K562 (cell line): ENCODE measurements around the gene ERC2. TPM values are rescaled to one million over a fixed set of nuclear protein-coding genes. Genes with fewer than 3 reads are reported as not detected.

Experiments used
- CBFB ChIP-seq: sonication (generic); formaldehyde crosslinking; IDR thresholded peaks from 2 replicates; pipeline ENCODE4 v1.4.0; 2020; ENCODE audit warnings: mild to moderate bottlenecking, missing genetic modification reagents
- POLR2AphosphoS5 ChIP-seq: IDR thresholded peaks from 2 replicates; pipeline ENCODE4 v1.6.1; 2011; ENCODE audit warnings: mild to moderate bottlenecking, low read depth, low read length, moderate library complexity; ENCODE audit not compliant: control insufficient read depth, insufficient read depth
- SRSF7 ChIP-seq: fragments of 200-400 bp; formaldehyde crosslinking; optimal IDR thresholded peaks from 2 replicates; pipeline ENCODE3; 2017; ENCODE audit warnings: mild to moderate bottlenecking, low read depth, low read length
- polyA plus RNA-seq, 8 experiments: library from polyadenylated mRNA; depleted of rRNA in 4 of 8; stranded (reverse) in 5 of 8; unstranded in 3 of 8; fragments of >200 nt; fragmentation: Nextera tagmentation in 2 of 8; fragmentation: Illumina TruSeq in 1 of 8; extraction: Ambion mirVana in 2 of 8; extraction: Trizol in 1 of 8; gene quantifications; 2 replicates each; pipeline versions ENCODE4 v1.2.1 to v1.2.3, GENCODE V29; 2011 to 2014; ENCODE audit warnings: inconsistent platforms in 1 of 8, missing spikeins in 1 of 8
- total RNA-seq, 7 experiments: library from RNA; depleted of rRNA in 6 of 7; stranded (reverse); fragments of >200 nt in 6 of 7; fragmentation: Illumina TruSeq in 2 of 7; extraction: Trizol in 2 of 7; gene quantifications; 2 replicates each; pipeline versions ENCODE4 v1.2.1 to v1.2.3, GENCODE V29; 2011 to 2021; ENCODE audit warnings: low replicate concordance in 1 of 7
- TF ChIP-seq, protein P1 (sequence below): sonication (generic); formaldehyde crosslinking; IDR thresholded peaks from 2 replicates; pipeline ENCODE4 v1.8.1; 2022; ENCODE audit warnings: missing genetic modification reagents
- TF ChIP-seq, protein P2 (sequence below): IDR thresholded peaks from 2 replicates; pipeline ENCODE4 v1.6.1; 2012; ENCODE audit warnings: low read depth, low read length, improper control_type of control experiment, borderline replicate concordance
- TF ChIP-seq, protein P3 (sequence below): fragments of 250-450 bp; sonication (Bioruptor Pico); IDR thresholded peaks from 2 replicates; pipeline ENCODE4 v1.5.0; 2021
- TF ChIP-seq, protein P4 (sequence below): fragments of 250-450 bp; sonication (Bioruptor Pico); IDR thresholded peaks from 2 replicates; pipeline ENCODE4 v1.4.0; 2020; ENCODE audit warnings: mild to moderate bottlenecking
- TF ChIP-seq, protein P5 (sequence below): sonication (generic); formaldehyde crosslinking; IDR thresholded peaks from 2 replicates; pipeline ENCODE4 v1.8.0; 2022; ENCODE audit warnings: missing genetic modification reagents, mild to moderate bottlenecking, borderline replicate concordance

ERC2 gene
- total and polyA plus RNA-seq, 9 of the 15 experiments (the other 6 are each of a cell fraction or from before 2014, with no cell fraction given): 0.04 to 0.18 (median 0.07) TPM; not detected in 2

DNA sequence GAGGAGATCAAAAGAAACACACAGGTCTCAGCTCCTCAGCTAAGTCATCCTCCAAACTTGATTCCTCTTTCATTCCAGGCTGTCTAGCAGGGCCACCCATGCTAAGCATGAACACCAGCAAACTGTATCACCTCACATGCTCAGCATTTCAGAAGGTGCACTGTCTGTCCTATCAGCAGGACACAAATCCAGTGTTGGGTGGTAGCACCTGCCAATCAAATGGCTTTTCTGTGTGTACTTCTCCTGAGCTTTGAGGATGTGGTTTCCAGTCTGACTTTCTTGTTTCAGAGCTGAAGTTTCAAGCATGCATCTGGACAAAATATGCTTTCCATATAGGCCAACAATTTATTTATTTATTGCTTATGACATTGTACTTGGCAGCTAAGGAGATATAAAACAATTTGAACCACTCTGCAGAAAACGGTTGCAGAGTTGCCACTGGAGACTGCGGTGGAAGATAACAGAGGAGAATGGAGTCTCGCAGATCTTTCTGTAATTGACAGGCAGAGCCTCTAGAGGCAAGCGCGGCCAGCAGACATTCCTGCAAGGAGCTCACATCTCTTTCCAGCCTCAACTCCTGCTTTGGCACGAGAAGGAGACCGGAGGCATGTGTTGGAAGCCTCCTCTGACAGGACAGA lies 814.0 kb downstream of the ERC2 start (continued):
- TF ChIP-seq, protein P1, sequence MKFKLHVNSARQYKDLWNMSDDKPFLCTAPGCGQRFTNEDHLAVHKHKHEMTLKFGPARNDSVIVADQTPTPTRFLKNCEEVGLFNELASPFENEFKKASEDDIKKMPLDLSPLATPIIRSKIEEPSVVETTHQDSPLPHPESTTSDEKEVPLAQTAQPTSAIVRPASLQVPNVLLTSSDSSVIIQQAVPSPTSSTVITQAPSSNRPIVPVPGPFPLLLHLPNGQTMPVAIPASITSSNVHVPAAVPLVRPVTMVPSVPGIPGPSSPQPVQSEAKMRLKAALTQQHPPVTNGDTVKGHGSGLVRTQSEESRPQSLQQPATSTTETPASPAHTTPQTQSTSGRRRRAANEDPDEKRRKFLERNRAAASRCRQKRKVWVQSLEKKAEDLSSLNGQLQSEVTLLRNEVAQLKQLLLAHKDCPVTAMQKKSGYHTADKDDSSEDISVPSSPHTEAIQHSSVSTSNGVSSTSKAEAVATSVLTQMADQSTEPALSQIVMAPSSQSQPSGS: no peak
- TF ChIP-seq SRSF7 (no peak), CBFB (CRISPR knock-in tag) (no peak), POLR2AphosphoS5 (no peak)
- TF ChIP-seq, protein P2, sequence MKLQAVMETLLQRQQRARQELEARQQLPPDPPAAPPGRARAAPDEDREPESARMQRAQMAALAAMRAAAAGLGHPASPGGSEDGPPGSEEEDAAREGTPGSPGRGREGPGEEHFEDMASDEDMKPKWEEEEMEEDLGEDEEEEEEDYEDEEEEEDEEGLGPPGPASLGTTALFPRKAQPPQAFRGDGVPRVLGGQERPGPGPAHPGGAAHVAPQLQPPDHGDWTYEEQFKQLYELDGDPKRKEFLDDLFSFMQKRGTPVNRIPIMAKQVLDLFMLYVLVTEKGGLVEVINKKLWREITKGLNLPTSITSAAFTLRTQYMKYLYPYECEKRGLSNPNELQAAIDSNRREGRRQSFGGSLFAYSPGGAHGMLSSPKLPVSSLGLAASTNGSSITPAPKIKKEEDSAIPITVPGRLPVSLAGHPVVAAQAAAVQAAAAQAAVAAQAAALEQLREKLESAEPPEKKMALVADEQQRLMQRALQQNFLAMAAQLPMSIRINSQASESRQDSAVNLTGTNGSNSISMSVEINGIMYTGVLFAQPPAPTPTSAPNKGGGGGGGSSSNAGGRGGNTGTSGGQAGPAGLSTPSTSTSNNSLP: no peak
- TF ChIP-seq, protein P3, sequence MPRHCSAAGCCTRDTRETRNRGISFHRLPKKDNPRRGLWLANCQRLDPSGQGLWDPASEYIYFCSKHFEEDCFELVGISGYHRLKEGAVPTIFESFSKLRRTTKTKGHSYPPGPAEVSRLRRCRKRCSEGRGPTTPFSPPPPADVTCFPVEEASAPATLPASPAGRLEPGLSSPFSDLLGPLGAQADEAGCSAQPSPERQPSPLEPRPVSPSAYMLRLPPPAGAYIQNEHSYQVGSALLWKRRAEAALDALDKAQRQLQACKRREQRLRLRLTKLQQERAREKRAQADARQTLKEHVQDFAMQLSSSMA (CRISPR knock-in tag): no peak
- TF ChIP-seq, protein P4, sequence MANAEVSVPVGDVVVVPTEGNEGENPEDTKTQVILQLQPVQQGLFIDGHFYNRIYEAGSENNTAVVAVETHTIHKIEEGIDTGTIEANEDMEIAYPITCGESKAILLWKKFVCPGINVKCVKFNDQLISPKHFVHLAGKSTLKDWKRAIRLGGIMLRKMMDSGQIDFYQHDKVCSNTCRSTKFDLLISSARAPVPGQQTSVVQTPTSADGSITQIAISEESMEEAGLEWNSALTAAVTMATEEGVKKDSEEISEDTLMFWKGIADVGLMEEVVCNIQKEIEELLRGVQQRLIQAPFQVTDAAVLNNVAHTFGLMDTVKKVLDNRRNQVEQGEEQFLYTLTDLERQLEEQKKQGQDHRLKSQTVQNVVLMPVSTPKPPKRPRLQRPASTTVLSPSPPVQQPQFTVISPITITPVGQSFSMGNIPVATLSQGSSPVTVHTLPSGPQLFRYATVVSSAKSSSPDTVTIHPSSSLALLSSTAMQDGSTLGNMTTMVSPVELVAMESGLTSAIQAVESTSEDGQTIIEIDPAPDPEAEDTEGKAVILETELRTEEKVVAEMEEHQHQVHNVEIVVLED (CRISPR knock-in tag): no peak
- TF ChIP-seq, protein P5, sequence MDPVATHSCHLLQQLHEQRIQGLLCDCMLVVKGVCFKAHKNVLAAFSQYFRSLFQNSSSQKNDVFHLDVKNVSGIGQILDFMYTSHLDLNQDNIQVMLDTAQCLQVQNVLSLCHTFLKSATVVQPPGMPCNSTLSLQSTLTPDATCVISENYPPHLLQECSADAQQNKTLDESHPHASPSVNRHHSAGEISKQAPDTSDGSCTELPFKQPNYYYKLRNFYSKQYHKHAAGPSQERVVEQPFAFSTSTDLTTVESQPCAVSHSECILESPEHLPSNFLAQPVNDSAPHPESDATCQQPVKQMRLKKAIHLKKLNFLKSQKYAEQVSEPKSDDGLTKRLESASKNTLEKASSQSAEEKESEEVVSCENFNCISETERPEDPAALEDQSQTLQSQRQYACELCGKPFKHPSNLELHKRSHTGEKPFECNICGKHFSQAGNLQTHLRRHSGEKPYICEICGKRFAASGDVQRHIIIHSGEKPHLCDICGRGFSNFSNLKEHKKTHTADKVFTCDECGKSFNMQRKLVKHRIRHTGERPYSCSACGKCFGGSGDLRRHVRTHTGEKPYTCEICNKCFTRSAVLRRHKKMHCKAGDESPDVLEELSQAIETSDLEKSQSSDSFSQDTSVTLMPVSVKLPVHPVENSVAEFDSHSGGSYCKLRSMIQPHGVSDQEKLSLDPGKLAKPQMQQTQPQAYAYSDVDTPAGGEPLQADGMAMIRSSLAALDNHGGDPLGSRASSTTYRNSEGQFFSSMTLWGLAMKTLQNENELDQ (CRISPR knock-in tag): no peak
- TF ChIP-seq, all 486 proteins: peak for 0
